GM12878 (cell line): ENCODE data around the gene MEAK7. TPM values are rescaled to one million over a fixed set of nuclear protein-coding genes. Genes with fewer than 3 reads are reported as not detected.

Experiments
- ATAC-seq: fragments of 200-7000 bp; cut with Tn5 transposase; 3 replicates; pipeline ENCODE4 v1.9.1; 2020; ENCODE audit warnings: mild to moderate bottlenecking, moderate library complexity
- BruUV-seq: library from RNA; stranded (reverse); fragments of 400-500 nt; replicated peaks from 2 replicates; lab custom pipeline; 2021; lab: Mats Ljungman, UMichigan
- CTCF ChIA-PET: fragments of 300-600 bp; sonication (Branson Sonifier 250); formaldehyde crosslinking; extraction: SDS; loops from one replicate; lab custom pipeline; 2021; ENCODE audit warnings: inconsistent platforms; lab: Yijun Ruan, JAX
- POLR2A ChIA-PET: fragments of 350-600 bp; formaldehyde crosslinking; extraction: SDS; loops from one replicate; lab custom pipeline; 2021; ENCODE audit warnings: inconsistent platforms; lab: Charles Lee
- RAD21 ChIA-PET: fragments of 300-600 bp; sonication (Branson Sonifier 250); formaldehyde crosslinking; loops from one replicate; lab custom pipeline; 2023; ENCODE audit warnings: antibody characterized with exemption; ENCODE audit not compliant: unreplicated experiment; lab: Charles Lee
- SMC1A ChIA-PET: fragments of 300-600 bp; sonication (Branson Sonifier 250); formaldehyde crosslinking; loops from one replicate; lab custom pipeline; 2023; ENCODE audit not compliant: unreplicated experiment, uncharacterized antibody; lab: Charles Lee
- DNase-seq: peaks from one replicate; pipeline ENCODE4 v3.0.0-alpha.2; 2011; ENCODE audit warnings: low read depth, low spot score
- FAIRE-seq: peaks from 3 replicates; lab custom pipeline; 2011; peaks lifted over from hg19 to GRCh38; lab: Jason Lieb, UNC
- H2AFZ ChIP-seq: 2 replicates; pipeline ENCODE4 v1.6.0; 2011; ENCODE audit warnings: low read depth, low read length, control low read depth; ENCODE audit not compliant: control insufficient read depth
- H3K27ac ChIP-seq: 2 replicates; pipeline ENCODE4 v1.5.1; 2011; ENCODE audit warnings: control low read depth; ENCODE audit not compliant: control insufficient read depth, insufficient read depth
- H3K27me3 ChIP-seq, 2 experiments: replicated peaks in 1 of 2; 2 replicates each; pipeline versions ENCODE4 v1.6.0 to v1.6.1; 2011; ENCODE audit warnings: low read length in 1 of 2; ENCODE audit not compliant: control insufficient read depth in 2 of 2, insufficient read depth in 2 of 2
- H3K36me3 ChIP-seq, 2 experiments: 2 replicates each; pipeline ENCODE4 v1.5.1; 2011; ENCODE audit warnings: low read length in 1 of 2; ENCODE audit not compliant: control insufficient read depth in 2 of 2, insufficient read depth in 2 of 2
- H3K4me1 ChIP-seq: 2 replicates; pipeline ENCODE4 v1.6.1; 2011; ENCODE audit warnings: mild to moderate bottlenecking, low read length, moderate library complexity, mixed read lengths; ENCODE audit not compliant: control insufficient read depth, insufficient read depth
- H3K4me2 ChIP-seq: 2 replicates; pipeline ENCODE4 v1.6.0; 2011; ENCODE audit warnings: control low read depth; ENCODE audit not compliant: control insufficient read depth, insufficient read depth
- H3K4me3 ChIP-seq: fragments of 200-600 bp; sonication (generic); 2 replicates; pipeline ENCODE4 v1.5.1; 2016
- H3K79me2 ChIP-seq: 2 replicates; pipeline ENCODE4 v1.6.0; 2011; ENCODE audit warnings: low read length; ENCODE audit not compliant: control insufficient read depth, insufficient read depth
- H3K9ac ChIP-seq: 2 replicates; pipeline ENCODE4 v1.8.0; 2011; ENCODE audit warnings: low read length, control low read depth, mixed read lengths; ENCODE audit not compliant: control insufficient read depth, insufficient read depth
- H3K9me3 ChIP-seq: replicated peaks from 3 replicates; pipeline ENCODE4 v1.5.1; 2011; ENCODE audit warnings: mild to moderate bottlenecking, low read length; ENCODE audit not compliant: control insufficient read depth, insufficient read depth
- H4K20me1 ChIP-seq: 2 replicates; pipeline ENCODE4 v1.6.0; 2011; ENCODE audit not compliant: control insufficient read depth, insufficient read depth
- BHLHE40 ChIP-seq, 2 experiments: fragments of 450-650 bp in 1 of 2; IDR thresholded peaks; 2 replicates each; pipeline ENCODE4 v1.6.1; 2011 to 2017; ENCODE audit warnings: low read depth in 2 of 2, borderline replicate concordance in 1 of 2, improper control_type of control experiment in 1 of 2, low read length in 1 of 2, mild to moderate bottlenecking in 1 of 2
- FOXK2 ChIP-seq: fragments of 450-650 bp; IDR thresholded peaks from 2 replicates; pipeline ENCODE4 v1.6.1; 2017; ENCODE audit warnings: mild to moderate bottlenecking, moderate library complexity
- FOXM1 ChIP-seq: IDR thresholded peaks from 2 replicates; pipeline ENCODE4 v1.6.1; 2012; ENCODE audit warnings: low read depth, mild to moderate bottlenecking, inconsistent platforms, low read length, moderate library complexity
- IKZF1 ChIP-seq: fragments of 450-650 bp; conservative IDR thresholded peaks from 2 replicates; pipeline ENCODE4 v1.6.1; 2017; ENCODE audit warnings: antibody characterized with exemption, mild to moderate bottlenecking
- MEF2B ChIP-seq: fragments of 450-650 bp; IDR thresholded peaks from 2 replicates; pipeline ENCODE4 v1.6.1; 2018; ENCODE audit warnings: mild to moderate bottlenecking, moderate library complexity; ENCODE audit not compliant: partially characterized antibody, poor library complexity, severe bottlenecking
- ZBED1 ChIP-seq: IDR thresholded peaks from 2 replicates; pipeline ENCODE4 v1.6.1; 2016; ENCODE audit warnings: borderline replicate concordance
- WGBS: methylation state at CpG from one replicate; pipeline ENCODE4 v1.1.6; 2016; ENCODE audit warnings: low lambda C conversion rate; ENCODE audit not compliant: insufficient replicate concordance, insufficient coverage; ENCODE audit errors: missing lambda C conversion rate; 5-methylcytosine and 5-hydroxymethylcytosine counted together
- in situ Hi-C: fragments of 300-500 bp; cut with MboI; formaldehyde crosslinking; loops from 9 replicates; pipeline ENCODE4 v1.14.3; 2018; ENCODE audit warnings: mixed read lengths
- intact Hi-C: fragments of 100-400 bp; cut with micrococcal nuclease; formaldehyde crosslinking; loops from one replicate; pipeline ENCODE4 v1.14.2; 2022; ENCODE audit not compliant: unreplicated experiment
- polyA plus RNA-seq, 11 experiments: library from polyadenylated mRNA; depleted of rRNA in 4 of 11; unstranded in 6 of 11; stranded (reverse) in 5 of 11; fragments of >200 nt; fragmentation: Nextera tagmentation in 4 of 11; fragmentation: Illumina TruSeq in 1 of 11; extraction: Ambion mirVana in 4 of 11; extraction: Trizol in 1 of 11; gene quantifications; 1 replicate in 1 of 11; 2 replicates in 10 of 11; pipeline versions ENCODE4 v1.2.1 to v1.2.3, GENCODE V29; 2011 to 2016; ENCODE audit warnings: inconsistent platforms in 2 of 11, missing spikeins in 2 of 11, low read depth in 1 of 11
- total RNA-seq, 4 experiments: library from RNA; depleted of rRNA in 3 of 4; stranded (reverse); fragments of >200 nt in 3 of 4; fragmentation: Illumina TruSeq in 1 of 4; extraction: Trizol in 1 of 4; gene quantifications; 2 replicates each; pipeline versions ENCODE4 v1.2.1 to v1.2.3, GENCODE V29; 2013 to 2021
- TF ChIP-seq, protein P1 (sequence below): fragments of 450-650 bp; IDR thresholded peaks from 2 replicates; pipeline ENCODE4 v1.6.1; 2017; ENCODE audit warnings: mild to moderate bottlenecking
- TF ChIP-seq, protein P2 (sequence below): IDR thresholded peaks from 2 replicates; pipeline ENCODE4 v1.6.1; 2012; ENCODE audit warnings: improper control_type of control experiment, low read depth, low read length; ENCODE audit not compliant: insufficient replicate concordance
- TF ChIP-seq, protein P3 (sequence below): fragments of 150-350 bp; IDR thresholded peaks from 2 replicates; pipeline ENCODE4 v1.6.1; 2016; ENCODE audit warnings: low read depth, low read length
- TF ChIP-seq, protein P4 (sequence below): IDR thresholded peaks from 2 replicates; pipeline ENCODE4 v1.6.1; 2012; ENCODE audit warnings: low read depth, low read length, improper control_type of control experiment

Gene MEAK7
- total and polyA plus RNA-seq, 10 of the 15 experiments (the other 5 are each of a cell fraction or from before 2014, with no cell fraction given) = 1.4 to 11.9 (median 6.4) TPM

DNA sequence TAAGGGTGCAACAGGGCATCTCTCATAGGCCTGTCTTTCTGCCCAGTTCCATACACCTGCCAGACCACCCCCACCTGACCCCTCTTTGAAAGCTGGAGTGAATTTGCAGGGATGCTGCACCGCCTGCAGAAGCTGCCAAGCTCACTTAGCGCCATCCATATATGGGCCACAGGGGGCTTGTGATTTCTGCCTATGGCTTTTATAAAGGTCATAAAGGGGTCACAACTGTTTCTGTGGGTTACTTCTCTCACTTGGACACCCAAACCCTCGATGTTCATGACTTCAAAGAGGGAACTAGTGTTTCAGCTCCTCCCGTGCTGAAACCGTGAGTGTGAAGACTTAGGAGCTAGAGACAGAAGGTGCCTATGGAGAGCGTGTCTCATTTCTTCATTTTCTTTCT is 23.9 kb upstream of the MEAK7 start:
- Histone ChIP-seq H3K27me3 (no peaks in the 10 kb centered on the region), H3K36me3 (no peaks in the 10 kb centered on the region), H3K4me3 (no peak overlapping the region), H3K79me2 (no peaks in the 10 kb centered on the region), H3K4me1 (peaks cover 6% of the 10 kb centered on the region), H3K4me2 (no peak overlapping the region), H4K20me1 (no peaks in the 10 kb centered on the region), H3K9me3 (peaks cover 8% of the 10 kb centered on the region), H3K27ac (no peak overlapping the region), H2AFZ (no peak overlapping the region), H3K9ac (no peak overlapping the region)
- BruUV-seq = no TSS peak
- ChIA-PET SMC1A (interaction anchor here (1.2 to 1.7 kb wide), 4 partner anchors 9 to 37 kb away, joined by 3 to 5 read pairs (median 4); no protein-coding TSS in a partner anchor), CTCF (interaction anchor here (0.6 to 1.5 kb wide), 3 partner anchors 14 to 26 kb away, joined by 3 read pairs; no protein-coding TSS in a partner anchor), RAD21 (interaction anchor here (0.6 to 1.5 kb wide), 3 partner anchors 9 to 48 kb away, joined by 3 to 4 read pairs (median 3); no protein-coding TSS in a partner anchor), POLR2A (interaction anchor here (0.8 to 1.6 kb wide), 3 partner anchors 9 to 78 kb away, joined by 3 to 6 read pairs (median 4); no protein-coding TSS in a partner anchor)
- FAIRE-seq (no peak), ATAC-seq (peak; percentile 16; the same call in 1 of the 3 replicates), DNase-seq (no peak)
- in situ Hi-C loops (no loop called here), intact Hi-C loops (no loop called here)
- WGBS = 76% methylated on average over 6 of the region's 6 CpGs
- TF ChIP-seq BHLHE40 (IDR thresholded peaks at IDR 0.05; ENCODE audit: borderline replicate concordance in 1 of 2, low read depth in 2 of 2, low read length in 1 of 2) (0 out of 4 replicates have a peak, but pooled peaks of 1 of the 2 experiments have one; percentile 26), IKZF1 (no peak), ZBED1 (no peak), MEF2B (no peak), FOXK2 (no peak), FOXM1 (no peak)
- TF ChIP-seq, protein P1, sequence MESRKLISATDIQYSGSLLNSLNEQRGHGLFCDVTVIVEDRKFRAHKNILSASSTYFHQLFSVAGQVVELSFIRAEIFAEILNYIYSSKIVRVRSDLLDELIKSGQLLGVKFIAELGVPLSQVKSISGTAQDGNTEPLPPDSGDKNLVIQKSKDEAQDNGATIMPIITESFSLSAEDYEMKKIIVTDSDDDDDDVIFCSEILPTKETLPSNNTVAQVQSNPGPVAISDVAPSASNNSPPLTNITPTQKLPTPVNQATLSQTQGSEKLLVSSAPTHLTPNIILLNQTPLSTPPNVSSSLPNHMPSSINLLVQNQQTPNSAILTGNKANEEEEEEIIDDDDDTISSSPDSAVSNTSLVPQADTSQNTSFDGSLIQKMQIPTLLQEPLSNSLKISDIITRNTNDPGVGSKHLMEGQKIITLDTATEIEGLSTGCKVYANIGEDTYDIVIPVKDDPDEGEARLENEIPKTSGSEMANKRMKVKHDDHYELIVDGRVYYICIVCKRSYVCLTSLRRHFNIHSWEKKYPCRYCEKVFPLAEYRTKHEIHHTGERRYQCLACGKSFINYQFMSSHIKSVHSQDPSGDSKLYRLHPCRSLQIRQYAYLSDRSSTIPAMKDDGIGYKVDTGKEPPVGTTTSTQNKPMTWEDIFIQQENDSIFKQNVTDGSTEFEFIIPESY = peak; percentile 71; the same call in 1 of the 2 replicates
- TF ChIP-seq, protein P2, sequence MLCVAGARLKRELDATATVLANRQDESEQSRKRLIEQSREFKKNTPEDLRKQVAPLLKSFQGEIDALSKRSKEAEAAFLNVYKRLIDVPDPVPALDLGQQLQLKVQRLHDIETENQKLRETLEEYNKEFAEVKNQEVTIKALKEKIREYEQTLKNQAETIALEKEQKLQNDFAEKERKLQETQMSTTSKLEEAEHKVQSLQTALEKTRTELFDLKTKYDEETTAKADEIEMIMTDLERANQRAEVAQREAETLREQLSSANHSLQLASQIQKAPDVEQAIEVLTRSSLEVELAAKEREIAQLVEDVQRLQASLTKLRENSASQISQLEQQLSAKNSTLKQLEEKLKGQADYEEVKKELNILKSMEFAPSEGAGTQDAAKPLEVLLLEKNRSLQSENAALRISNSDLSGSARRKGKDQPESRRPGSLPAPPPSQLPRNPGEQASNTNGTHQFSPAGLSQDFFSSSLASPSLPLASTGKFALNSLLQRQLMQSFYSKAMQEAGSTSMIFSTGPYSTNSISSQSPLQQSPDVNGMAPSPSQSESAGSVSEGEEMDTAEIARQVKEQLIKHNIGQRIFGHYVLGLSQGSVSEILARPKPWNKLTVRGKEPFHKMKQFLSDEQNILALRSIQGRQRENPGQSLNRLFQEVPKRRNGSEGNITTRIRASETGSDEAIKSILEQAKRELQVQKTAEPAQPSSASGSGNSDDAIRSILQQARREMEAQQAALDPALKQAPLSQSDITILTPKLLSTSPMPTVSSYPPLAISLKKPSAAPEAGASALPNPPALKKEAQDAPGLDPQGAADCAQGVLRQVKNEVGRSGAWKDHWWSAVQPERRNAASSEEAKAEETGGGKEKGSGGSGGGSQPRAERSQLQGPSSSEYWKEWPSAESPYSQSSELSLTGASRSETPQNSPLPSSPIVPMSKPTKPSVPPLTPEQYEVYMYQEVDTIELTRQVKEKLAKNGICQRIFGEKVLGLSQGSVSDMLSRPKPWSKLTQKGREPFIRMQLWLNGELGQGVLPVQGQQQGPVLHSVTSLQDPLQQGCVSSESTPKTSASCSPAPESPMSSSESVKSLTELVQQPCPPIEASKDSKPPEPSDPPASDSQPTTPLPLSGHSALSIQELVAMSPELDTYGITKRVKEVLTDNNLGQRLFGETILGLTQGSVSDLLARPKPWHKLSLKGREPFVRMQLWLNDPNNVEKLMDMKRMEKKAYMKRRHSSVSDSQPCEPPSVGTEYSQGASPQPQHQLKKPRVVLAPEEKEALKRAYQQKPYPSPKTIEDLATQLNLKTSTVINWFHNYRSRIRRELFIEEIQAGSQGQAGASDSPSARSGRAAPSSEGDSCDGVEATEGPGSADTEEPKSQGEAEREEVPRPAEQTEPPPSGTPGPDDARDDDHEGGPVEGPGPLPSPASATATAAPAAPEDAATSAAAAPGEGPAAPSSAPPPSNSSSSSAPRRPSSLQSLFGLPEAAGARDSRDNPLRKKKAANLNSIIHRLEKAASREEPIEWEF = no peak
- TF ChIP-seq, protein P3, sequence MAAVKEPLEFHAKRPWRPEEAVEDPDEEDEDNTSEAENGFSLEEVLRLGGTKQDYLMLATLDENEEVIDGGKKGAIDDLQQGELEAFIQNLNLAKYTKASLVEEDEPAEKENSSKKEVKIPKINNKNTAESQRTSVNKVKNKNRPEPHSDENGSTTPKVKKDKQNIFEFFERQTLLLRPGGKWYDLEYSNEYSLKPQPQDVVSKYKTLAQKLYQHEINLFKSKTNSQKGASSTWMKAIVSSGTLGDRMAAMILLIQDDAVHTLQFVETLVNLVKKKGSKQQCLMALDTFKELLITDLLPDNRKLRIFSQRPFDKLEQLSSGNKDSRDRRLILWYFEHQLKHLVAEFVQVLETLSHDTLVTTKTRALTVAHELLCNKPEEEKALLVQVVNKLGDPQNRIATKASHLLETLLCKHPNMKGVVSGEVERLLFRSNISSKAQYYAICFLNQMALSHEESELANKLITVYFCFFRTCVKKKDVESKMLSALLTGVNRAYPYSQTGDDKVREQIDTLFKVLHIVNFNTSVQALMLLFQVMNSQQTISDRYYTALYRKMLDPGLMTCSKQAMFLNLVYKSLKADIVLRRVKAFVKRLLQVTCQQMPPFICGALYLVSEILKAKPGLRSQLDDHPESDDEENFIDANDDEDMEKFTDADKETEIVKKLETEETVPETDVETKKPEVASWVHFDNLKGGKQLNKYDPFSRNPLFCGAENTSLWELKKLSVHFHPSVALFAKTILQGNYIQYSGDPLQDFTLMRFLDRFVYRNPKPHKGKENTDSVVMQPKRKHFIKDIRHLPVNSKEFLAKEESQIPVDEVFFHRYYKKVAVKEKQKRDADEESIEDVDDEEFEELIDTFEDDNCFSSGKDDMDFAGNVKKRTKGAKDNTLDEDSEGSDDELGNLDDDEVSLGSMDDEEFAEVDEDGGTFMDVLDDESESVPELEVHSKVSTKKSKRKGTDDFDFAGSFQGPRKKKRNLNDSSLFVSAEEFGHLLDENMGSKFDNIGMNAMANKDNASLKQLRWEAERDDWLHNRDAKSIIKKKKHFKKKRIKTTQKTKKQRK = no peak
- TF ChIP-seq, protein P4, sequence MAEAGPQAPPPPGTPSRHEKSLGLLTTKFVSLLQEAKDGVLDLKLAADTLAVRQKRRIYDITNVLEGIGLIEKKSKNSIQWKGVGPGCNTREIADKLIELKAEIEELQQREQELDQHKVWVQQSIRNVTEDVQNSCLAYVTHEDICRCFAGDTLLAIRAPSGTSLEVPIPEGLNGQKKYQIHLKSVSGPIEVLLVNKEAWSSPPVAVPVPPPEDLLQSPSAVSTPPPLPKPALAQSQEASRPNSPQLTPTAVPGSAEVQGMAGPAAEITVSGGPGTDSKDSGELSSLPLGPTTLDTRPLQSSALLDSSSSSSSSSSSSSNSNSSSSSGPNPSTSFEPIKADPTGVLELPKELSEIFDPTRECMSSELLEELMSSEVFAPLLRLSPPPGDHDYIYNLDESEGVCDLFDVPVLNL = no peak
